ENCODE measurements around the gene CELSR2. TPM values are rescaled to one million over a fixed set of nuclear protein-coding genes. Genes with fewer than 3 reads are reported as not detected.

Gene CELSR2
- polyA plus RNA-seq, 3 donors = 0.03 to 0.97 (median 0.04) TPM

DNA sequence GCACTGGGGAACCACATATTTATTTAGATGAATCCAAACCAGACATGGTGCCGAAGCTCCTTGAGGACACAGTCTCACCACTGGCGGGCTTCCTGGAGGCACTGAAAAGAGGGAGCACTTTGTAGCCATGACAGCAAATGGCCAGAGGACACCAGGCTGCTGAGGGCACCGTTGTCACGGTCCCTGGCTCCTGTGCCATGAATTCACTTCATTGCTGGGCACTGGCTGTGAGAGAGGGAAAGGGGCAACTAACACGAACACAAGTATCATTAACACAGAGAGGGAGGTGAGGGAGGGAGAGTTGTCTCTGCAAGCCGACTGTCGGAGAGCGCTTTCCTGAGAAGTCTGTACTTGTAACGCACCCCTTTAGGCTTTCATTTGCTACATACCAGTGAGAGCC, 43.0 kb downstream of the CELSR2 start:
- no peak overlapping the region for H2AFZ ChIP-seq (ENCODE audit: insufficient read depth, low read depth, low read length, poor library complexity, severe bottlenecking)
- 95% methylated on average over 2 of the region's 9 CpGs for WGBS (ENCODE audit: insufficient coverage)
- intact Hi-C loops (cut with micrococcal nuclease) = no loop called here
- H3K79me2 ChIP-seq (ENCODE audit: insufficient read depth, low read length) = no peaks in the 10 kb centered on the region
- peaks cover 0 to 2% (median 0%) of the 10 kb centered on the region in 7 donors for H3K9me3 Mint-ChIP-seq
- DNase-seq = no peak
- H3K27me3 Mint-ChIP-seq (ENCODE audit: low read depth in 3 of 3) = peaks cover 0 to 3% (median 2%) of the 10 kb centered on the region in 3 donors
- H3K9me3 ChIP-seq (replicated peaks in 1 of 2; ENCODE audit: control insufficient read depth in 1 of 2, insufficient read depth in 1 of 2, low read length in 2 of 2) = no peaks in the 10 kb centered on the region
- no peak overlapping the region for H3K9ac ChIP-seq (ENCODE audit: insufficient read depth, low read length, poor library complexity, severe bottlenecking)
- H3K4me2 ChIP-seq (replicated peaks; ENCODE audit: extremely low read depth, low read length, poor library complexity, severe bottlenecking) = no peak overlapping the region
- H4K20me1 ChIP-seq (ENCODE audit: insufficient read depth, low read length) = no peaks in the 10 kb centered on the region
- no peak overlapping the region for H3K4me3 ChIP-seq (replicated peaks in 1 of 3; ENCODE audit: low read depth in 2 of 3, low read length in 3 of 3)
- no peaks in the 10 kb centered on the region for H3K36me3 ChIP-seq (replicated peaks in 1 of 2; ENCODE audit: control insufficient read depth in 1 of 2, insufficient read depth in 2 of 2, low read length in 2 of 2)
- no peak overlapping the region for H3K4me3 Mint-ChIP-seq
- H3K27me3 ChIP-seq (ENCODE audit: control insufficient read depth in 2 of 2, insufficient read depth in 2 of 2, low read length in 2 of 2) = no peaks in the 10 kb centered on the region
- H3K4me1 Mint-ChIP-seq = peaks cover 41% of the 10 kb centered on the region
- H3K27ac ChIP-seq (ENCODE audit: low read depth in 1 of 2, low read length in 2 of 2) = no peak overlapping the region
- H3K27ac Mint-ChIP-seq = peak overlapping the region in 2 of 7 donors; percentile 17 to 37
- H3K36me3 Mint-ChIP-seq = no peaks in the 10 kb centered on the region
- H3K4me1 ChIP-seq (ENCODE audit: control insufficient read depth in 1 of 2, insufficient read depth in 2 of 2, low read length in 2 of 2) = peaks cover 36 to 38% of the 10 kb centered on the region in 2 donors
- TF ChIP-seq CTCF (IDR thresholded peaks at IDR 0.05) = no peak

- Mint-ChIP-seq H3K4me3 (no peak overlapping the region), H3K36me3 (no peaks in the 10 kb centered on the region), H3K27ac (no peak overlapping the region), H3K9me3 (peaks cover 0 to 2% (median 0%) of the 10 kb centered on the region in 7 donors), H3K27me3 (ENCODE audit: low read depth in 3 of 3) (peaks cover 0 to 5% (median 4%) of the 10 kb centered on the region in 3 donors), H3K4me1 (peaks cover 41% of the 10 kb centered on the region)
- no peak for TF ChIP-seq CTCF (IDR thresholded peaks at IDR 0.05)
- 100% methylated on average over 1 of the region's 2 CpGs for WGBS (ENCODE audit: insufficient coverage)
- H3K27me3 ChIP-seq (ENCODE audit: control insufficient read depth in 2 of 2, insufficient read depth in 2 of 2, low read length in 2 of 2) = no peaks in the 10 kb centered on the region
- no peak overlapping the region for H3K4me3 ChIP-seq (replicated peaks in 1 of 3; ENCODE audit: low read depth in 2 of 3, low read length in 3 of 3)
- H3K27ac ChIP-seq (ENCODE audit: low read depth in 1 of 2, low read length in 2 of 2) = no peak overlapping the region
- no peak overlapping the region for H2AFZ ChIP-seq (ENCODE audit: insufficient read depth, low read depth, low read length, poor library complexity, severe bottlenecking)
- H3K9ac ChIP-seq (ENCODE audit: insufficient read depth, low read length, poor library complexity, severe bottlenecking) = no peak overlapping the region
- no peaks in the 10 kb centered on the region for H4K20me1 ChIP-seq (ENCODE audit: insufficient read depth, low read length)
- intact Hi-C loops (cut with micrococcal nuclease) = no loop called here
- H3K36me3 ChIP-seq (replicated peaks in 1 of 2; ENCODE audit: control insufficient read depth in 1 of 2, insufficient read depth in 2 of 2, low read length in 2 of 2) = no peaks in the 10 kb centered on the region
- no peaks in the 10 kb centered on the region for H3K9me3 ChIP-seq (replicated peaks in 1 of 2; ENCODE audit: control insufficient read depth in 1 of 2, insufficient read depth in 1 of 2, low read length in 2 of 2)
- DNase-seq = no peak
- H3K79me2 ChIP-seq (ENCODE audit: insufficient read depth, low read length) = no peaks in the 10 kb centered on the region
- H3K4me1 ChIP-seq (ENCODE audit: control insufficient read depth in 1 of 2, insufficient read depth in 2 of 2, low read length in 2 of 2) = peaks cover 36 to 38% of the 10 kb centered on the region in 2 donors
- H3K4me2 ChIP-seq (replicated peaks; ENCODE audit: extremely low read depth, low read length, poor library complexity, severe bottlenecking) = no peak overlapping the region
Measured at GRCh38 chr1:109293026-109293425, 43.7 kb downstream of the CELSR2 start.

All from CD14-positive monocyte (primary cell).